Adrenal gland (tissue), 12 donors: Measurements from ENCODE around the gene DYNLL1. TPM values are rescaled to one million over a fixed set of nuclear protein-coding genes. Genes with fewer than 3 reads are reported as not detected.
A peak's percentile ranks its signal among the peaks of the same experiment; 100 is the strongest.
"Not testable (repeated sequence)": the region's sequence is repeated elsewhere in the genome, so short reads cannot be mapped to it uniquely, and the experiment has no call there.

ENCODE experiments used
- DNase-seq, 7 donors: peaks; one replicate each; pipeline ENCODE4 v3.0.0-alpha.2; 2019 to 2020
- H3K27ac ChIP-seq, 5 donors: fragments of 200-600 bp; sonication (generic) in 4 of 5; 1 replicate in 3 of 5; 2 replicates in 2 of 5; pipeline versions ENCODE4 v1.5.1 to v1.8.0; 2016 to 2020; ENCODE audit warnings: mild to moderate bottlenecking in 1 of 5
- H3K27me3 ChIP-seq: fragments of 200-600 bp; 2 replicates; pipeline ENCODE4 v1.8.0; 2021
- H3K36me3 ChIP-seq, 2 donors: fragments of 200-600 bp; replicated peaks in 1 of 2; 1 replicate in 1 of 2; 2 replicates in 1 of 2; pipeline versions ENCODE4 v1.5.1 to v1.8.0; 2018 to 2022
- H3K4me1 ChIP-seq, 2 donors: fragments of 200-600 bp; replicated peaks in 1 of 2; 1 replicate in 1 of 2; 2 replicates in 1 of 2; pipeline versions ENCODE4 v1.5.1 to v1.8.0; 2018 to 2021
- H3K4me3 ChIP-seq, 4 donors: fragments of 200-600 bp; sonication (generic) in 3 of 4; one replicate each; pipeline ENCODE4 v1.5.1; 2016 to 2018
- H3K9me3 ChIP-seq, 3 donors: fragments of 200-600 bp; sonication (generic) in 1 of 3; replicated peaks in 1 of 3; 1 replicate in 2 of 3; 2 replicates in 1 of 3; pipeline versions ENCODE4 v1.5.1 to v1.8.0; 2016 to 2021
- CTCF ChIP-seq, 6 experiments: fragments of 450-650 bp in 4 of 6; fragments of 200-600 bp in 2 of 6; sonication (generic) in 1 of 6; IDR thresholded peaks; 1 replicate in 5 of 6; 2 replicates in 1 of 6; pipeline versions ENCODE4 v1.5.1 to v1.8.0; 2016 to 2021; ENCODE audit warnings: antibody characterized with exemption in 6 of 6, mild to moderate bottlenecking in 2 of 6, moderate library complexity in 1 of 6
- POLR2A ChIP-seq, 2 donors: fragments of 450-650 bp; IDR thresholded peaks; one replicate each; pipeline ENCODE4 v1.6.1; 2017; ENCODE audit warnings: antibody characterized with exemption in 2 of 2, mild to moderate bottlenecking in 2 of 2, moderate library complexity in 1 of 2
- WGBS, 4 donors: extraction: QIAGEN DNeasy Blood & Tissue Kit in 2 of 4; methylation state at CpG; one replicate each; pipeline versions ENCODE4 v1.1.5 to v1.1.7; 2013 to 2017; 5-methylcytosine and 5-hydroxymethylcytosine counted together
- intact Hi-C, 2 donors: fragments of 100-400 bp; cut with DNase I; formaldehyde crosslinking; loops; one replicate each; pipeline versions ENCODE4 v1.14.1 to v1.15.0; 2022 to 2023
- polyA plus RNA-seq, 3 donors: library from polyadenylated mRNA; stranded (reverse); fragments of 200-250 nt in 2 of 3; fragments of 350-450 nt in 1 of 3; fragmentation: Illumina TruSeq in 1 of 3; extraction: RNeasy Lipid Tissue Mini Kit (QIAGEN cat#74804) in 1 of 3; gene quantifications; one replicate each; pipeline ENCODE4 v1.2.3, GENCODE V29; 2013 to 2014
- total RNA-seq, 9 donors: library from RNA; depleted of rRNA in 4 of 9; stranded (reverse); fragments of >200 nt in 4 of 9; fragments of 120-200 nt in 1 of 9; fragmentation: NEBNext Ultra II Directional in 1 of 9; extraction: Animal tissue kit (Norgen Biotek cat#: 25700) in 1 of 9; gene quantifications; one replicate each; pipeline versions ENCODE4 v1.1.0 to v1.2.4, GENCODE V29; 2013 to 2023
- donor health status: healthy with polysubstance abuse.
- donor health status: Bipolar disorder and iron deficiency.
- donor health status: DM: yes; HTN: yes; CAD: no.
- donor health status: DM: no; HTN: no; CAD: no.
- donor health status: DM: no; HTN: no; CAD: no.
- donor health status: DM: yes; HTN: yes; CAD: no.

The DYNLL1 gene
- total and polyA plus RNA-seq, 12 donors = 168 to 463 (median 307) TPM

- Histone ChIP-seq H3K9me3 (no peaks in the 10 kb centered on the region), H3K4me1 (no peaks in the 10 kb centered on the region), H3K27me3 (no peaks in the 10 kb centered on the region), H3K27ac (no peak overlapping the region), H3K4me3 (no peak overlapping the region), H3K36me3 (peaks cover 0 to 42% of the 10 kb centered on the region in 2 donors)
- 83 to 88% (median 87%) methylated on average over 7 of the region's 7 CpGs for WGBS, 4 donors
- no peak for TF ChIP-seq CTCF (IDR thresholded peaks at IDR 0.05)
- no peak for TF ChIP-seq POLR2A (IDR thresholded peaks at IDR 0.05)
- DNase-seq = no peak
- intact Hi-C loops = no loop called here
Observed at GRCh38 chr12:120514002-120514401, 18.1 kb downstream of the DYNLL1 start.

- intact Hi-C loops = no loop called here
- H3K27ac ChIP-seq = no peak overlapping the region
- H3K4me1 ChIP-seq = no peaks in the 10 kb centered on the region
- H3K27me3 ChIP-seq = no peaks in the 10 kb centered on the region
- TF ChIP-seq CTCF (IDR thresholded peaks at IDR 0.05) (no peak), POLR2A (IDR thresholded peaks at IDR 0.05) (no peak)
- WGBS, 4 donors = 88 to 100% (median 94%) methylated on average over 2 of the region's 2 CpGs
- no peak for DNase-seq
- H3K9me3 ChIP-seq = no peaks in the 10 kb centered on the region
- H3K4me3 ChIP-seq = no peak overlapping the region
- peaks cover 0 to 28% of the 10 kb centered on the region in 2 donors for H3K36me3 ChIP-seq
Observed at GRCh38 chr12:120515496-120515895, 19.6 kb downstream of the DYNLL1 start.

- WGBS, 4 donors = 92 to 99% (median 96%) methylated on average over 8 of the region's 8 CpGs
- H3K4me1 ChIP-seq, intact Hi-C loops, H3K27me3 ChIP-seq, H3K27ac ChIP-seq, DNase-seq, H3K4me3 ChIP-seq, H3K9me3 ChIP-seq: not testable (repeated sequence)
- peaks cover 0 to 23% of the 10 kb centered on the region in 2 donors for H3K36me3 ChIP-seq
Observed at GRCh38 chr12:120519324-120519723, 23.4 kb downstream of the DYNLL1 start.

GRCh38 chr12:120522568-120522967 is 26.7 kb downstream of the DYNLL1 start:
- Histone ChIP-seq H3K36me3 (peaks cover 0 to 4% of the 10 kb centered on the region in 2 donors), H3K9me3 (no peaks in the 10 kb centered on the region), H3K27me3 (no peaks in the 10 kb centered on the region), H3K4me3 (no peak overlapping the region), H3K27ac (no peak overlapping the region), H3K4me1 (no peaks in the 10 kb centered on the region)
- DNase-seq = no peak
- intact Hi-C loops = no loop called here
- TF ChIP-seq POLR2A (IDR thresholded peaks at IDR 0.05) = no peak
- no peak for TF ChIP-seq CTCF (IDR thresholded peaks at IDR 0.05)
- 77 to 88% (median 83%) methylated on average over 2 to 9 of the region's 9 CpGs for WGBS, 4 donors

- TF ChIP-seq CTCF (IDR thresholded peaks at IDR 0.05) = no peak
- peak; percentile 43 to 76 for TF ChIP-seq POLR2A (IDR thresholded peaks at IDR 0.05)
- intact Hi-C loops = no loop called here
Observed at GRCh38 chr12:120528861-120529525, 33.1 kb downstream of the DYNLL1 start, which contains the start of gene COQ5. COQ5 (minus strand) TSS chr12:120529158; CDS start chr12:120529141, 17 bp downstream.

More at GRCh38 chr12:120528861-120529525, 33.1 kb downstream of the DYNLL1 start, which contains the start of gene COQ5:
- WGBS, 4 donors = 0 to 1% (median 1%) methylated on average over 25 to 38 of the region's 38 CpGs
- Histone ChIP-seq H3K36me3 (no peaks in the 10 kb centered on the region), H3K9me3 (no peaks in the 10 kb centered on the region), H3K4me1 (peaks cover 0 to 12% of the 10 kb centered on the region in 2 donors), H3K4me3 (peak within 1 kb of the TSS; percentile 49 to 88 (median 82)), H3K27ac (peak within 1 kb of the TSS; percentile 79 to 96 (median 96)), H3K27me3 (no peaks in the 10 kb centered on the region)
- DNase-seq = peak; percentile 86 to 96 (median 92)
